Naive thymus-derived CD4-positive, alpha-beta T cell (primary cell): ENCODE data around the gene KCNH6. TPM values are rescaled to one million over a fixed set of nuclear protein-coding genes. Genes with fewer than 3 reads are reported as not detected.
A peak's percentile ranks its signal among the peaks of the same experiment; 100 is the strongest.

Experiments used
- ATAC-seq: fragments of 150-1000 bp; cut with Tn5 transposase; 2 replicates; pipeline ENCODE4 v1.10.0; 2021; ENCODE audit warnings: mild to moderate bottlenecking, moderate library complexity
- CTCF ChIA-PET: fragments of 350-600 bp; sonication (Branson Sonifier 250); formaldehyde crosslinking; loops from one replicate; lab custom pipeline; 2021; ENCODE audit warnings: antibody characterized with exemption; lab: Charles Lee
- POLR2A ChIA-PET: fragments of 350-600 bp; sonication (Branson Sonifier 250); formaldehyde crosslinking; loops from one replicate; lab custom pipeline; 2021; ENCODE audit warnings: antibody characterized with exemption, inconsistent platforms; lab: Charles Lee
- DNase-seq, 9 donors: peaks; one replicate each; pipeline versions ENCODE4 v3.0.0 to v3.0.0-alpha.2; 2020 to 2022; ENCODE audit warnings: mixed read lengths in 1 of 9
- H3K27ac ChIP-seq: one replicate; pipeline ENCODE4 v1.7.0; 2013; ENCODE audit warnings: mild to moderate bottlenecking, low read depth, low read length, moderate library complexity
- H3K27me3 ChIP-seq, 2 donors: one replicate each; pipeline ENCODE4 v1.7.0; 2013; ENCODE audit warnings: low read length in 2 of 2, mild to moderate bottlenecking in 2 of 2, moderate library complexity in 2 of 2; ENCODE audit not compliant: control insufficient read depth in 2 of 2, insufficient read depth in 2 of 2
- H3K36me3 ChIP-seq, 3 experiments: 1 replicate in 2 of 3; 2 replicates in 1 of 3; pipeline ENCODE4 v1.7.0; 2013; ENCODE audit warnings: low read length in 3 of 3, mild to moderate bottlenecking in 3 of 3, moderate library complexity in 1 of 3; ENCODE audit not compliant: insufficient read depth in 3 of 3, control insufficient read depth in 2 of 3
- H3K4me1 ChIP-seq, 2 donors: one replicate each; pipeline ENCODE4 v1.7.0; 2013; ENCODE audit warnings: low read length in 2 of 2, mild to moderate bottlenecking in 2 of 2, moderate library complexity in 1 of 2; ENCODE audit not compliant: control insufficient read depth in 2 of 2, insufficient read depth in 2 of 2
- H3K4me3 ChIP-seq: 2 replicates; pipeline ENCODE4 v1.7.0; 2013; ENCODE audit warnings: mild to moderate bottlenecking, low read length
- H3K9me3 ChIP-seq, 3 experiments: 1 replicate in 2 of 3; 2 replicates in 1 of 3; pipeline ENCODE4 v1.7.0; 2013; ENCODE audit warnings: low read length in 3 of 3; ENCODE audit not compliant: control insufficient read depth in 2 of 3
- H3K27ac Mint-ChIP-seq, 9 donors: one replicate each; pipeline ENCODE4 v1.8.0; 2020 to 2022; ENCODE audit warnings: mixed read lengths in 9 of 9, mild to moderate bottlenecking in 8 of 9, moderate library complexity in 5 of 9, inconsistent platforms in 2 of 9
- H3K27me3 Mint-ChIP-seq, 5 donors: one replicate each; pipeline ENCODE4 v1.8.0; 2021 to 2022; ENCODE audit warnings: mixed read lengths in 5 of 5, mild to moderate bottlenecking in 1 of 5
- H3K36me3 Mint-ChIP-seq, 5 donors: one replicate each; pipeline ENCODE4 v1.8.0; 2020 to 2022; ENCODE audit warnings: mixed read lengths in 5 of 5, mild to moderate bottlenecking in 3 of 5, inconsistent platforms in 1 of 5
- H3K4me1 Mint-ChIP-seq, 7 donors: one replicate each; pipeline ENCODE4 v1.8.0; 2020 to 2022; ENCODE audit warnings: mixed read lengths in 7 of 7, mild to moderate bottlenecking in 3 of 7, inconsistent platforms in 1 of 7
- H3K4me3 Mint-ChIP-seq, 10 donors: one replicate each; pipeline ENCODE4 v1.8.0; 2020 to 2022; ENCODE audit warnings: mild to moderate bottlenecking in 10 of 10, mixed read lengths in 10 of 10, moderate library complexity in 6 of 10, inconsistent platforms in 2 of 10
- H3K9me3 Mint-ChIP-seq, 11 donors: one replicate each; pipeline ENCODE4 v1.8.0; 2020 to 2022; ENCODE audit warnings: mixed read lengths in 11 of 11, mild to moderate bottlenecking in 4 of 11, inconsistent platforms in 1 of 11, moderate library complexity in 1 of 11
- intact Hi-C, 2 donors: fragments of 100-400 bp; cut with micrococcal nuclease; formaldehyde crosslinking; loops; one replicate each; pipeline ENCODE4 v1.15.1; 2023
- polyA plus RNA-seq, 2 donors: library from polyadenylated mRNA; unstranded; fragments of 300-500 nt; fragmentation: Illumina TruSeq; gene quantifications; one replicate each; pipeline ENCODE4 v1.2.3, GENCODE V29; 2021
- total RNA-seq, 6 experiments: library from RNA in 5 of 6; stranded (reverse) in 5 of 6; gene quantifications; 1 replicate in 5 of 6; 2 replicates in 1 of 6; pipeline ENCODE4 v1.2.3 and lab custom pipeline; 2021 to 2026

The KCNH6 gene
- total and polyA plus RNA-seq, 7 experiments from 2014 or later = not detected

GRCh38 chr17:63533433-63534077 is 10.4 kb downstream of the KCNH6 start:
- Histone ChIP-seq H3K27me3 (peaks cover 0 to under 1% of the 10 kb centered on the region in 2 donors), H3K27ac (no peak overlapping the region), H3K4me1 (no peaks in the 10 kb centered on the region), H3K4me3 (no peak overlapping the region), H3K36me3 (no peaks in the 10 kb centered on the region), H3K9me3 (no peaks in the 10 kb centered on the region)
- ChIA-PET POLR2A (no interaction called here), CTCF (no interaction called here)
- no peak for ATAC-seq
- DNase-seq = no peak
- H3K27ac Mint-ChIP-seq = no peak overlapping the region
- H3K4me3 Mint-ChIP-seq = no peak overlapping the region
- H3K36me3 Mint-ChIP-seq = no peaks in the 10 kb centered on the region
- intact Hi-C loops = no loop called here
- H3K9me3 Mint-ChIP-seq = no peaks in the 10 kb centered on the region
- peaks cover 14 to 24% (median 15%) of the 10 kb centered on the region in 5 donors for H3K27me3 Mint-ChIP-seq
- peaks cover 0 to 5% (median 3%) of the 10 kb centered on the region in 7 donors for H3K4me1 Mint-ChIP-seq

GRCh38 chr17:63534078-63534570 is 11.0 kb downstream of the KCNH6 start:
- ATAC-seq = no peak
- H3K27ac ChIP-seq = no peak overlapping the region
- H3K36me3 ChIP-seq = no peaks in the 10 kb centered on the region
- no peaks in the 10 kb centered on the region for H3K9me3 ChIP-seq
- H3K4me3 Mint-ChIP-seq = no peak overlapping the region
- H3K4me1 Mint-ChIP-seq = peaks cover 0 to 5% (median 4%) of the 10 kb centered on the region in 7 donors
- CTCF ChIA-PET = no interaction called here
- peaks cover 0 to 3% of the 10 kb centered on the region in 2 donors for H3K27me3 ChIP-seq
- H3K4me1 ChIP-seq = no peaks in the 10 kb centered on the region
- H3K27ac Mint-ChIP-seq = no peak overlapping the region
- no peaks in the 10 kb centered on the region for H3K9me3 Mint-ChIP-seq
- POLR2A ChIA-PET = no interaction called here
- peaks cover 20 to 30% (median 21%) of the 10 kb centered on the region in 5 donors for H3K27me3 Mint-ChIP-seq
- intact Hi-C loops = no loop called here
- DNase-seq = no peak
- H3K4me3 ChIP-seq = no peak overlapping the region
- no peaks in the 10 kb centered on the region for H3K36me3 Mint-ChIP-seq

- no peak overlapping the region for H3K4me3 Mint-ChIP-seq
- Histone ChIP-seq H3K4me1 (no peaks in the 10 kb centered on the region), H3K9me3 (no peaks in the 10 kb centered on the region), H3K27ac (no peak overlapping the region), H3K4me3 (no peak overlapping the region), H3K27me3 (peaks cover 0 to 3% of the 10 kb centered on the region in 2 donors), H3K36me3 (no peaks in the 10 kb centered on the region)
- POLR2A ChIA-PET = no interaction called here
- H3K27ac Mint-ChIP-seq = no peak overlapping the region
- peaks cover 0 to 1% (median 0%) of the 10 kb centered on the region in 11 donors for H3K9me3 Mint-ChIP-seq
- intact Hi-C loops = no loop called here
- peaks cover 28 to 38% (median 29%) of the 10 kb centered on the region in 5 donors for H3K27me3 Mint-ChIP-seq
- peaks cover 0 to 5% (median 0%) of the 10 kb centered on the region in 5 donors for H3K36me3 Mint-ChIP-seq
- ATAC-seq = no peak
- no peak for DNase-seq
- H3K4me1 Mint-ChIP-seq = peaks cover 0 to 9% (median 5%) of the 10 kb centered on the region in 7 donors
- CTCF ChIA-PET = no interaction called here
Measured at GRCh38 chr17:63534816-63535455, 11.8 kb downstream of the KCNH6 start.

GRCh38 chr17:63535640-63536039 is 12.5 kb downstream of the KCNH6 start:
- H3K4me3 Mint-ChIP-seq = no peak overlapping the region
- no peaks in the 10 kb centered on the region for H3K36me3 ChIP-seq

GRCh38 chr17:63537001-63537400 is 13.8 kb downstream of the KCNH6 start:
- Histone ChIP-seq H3K36me3 (no peaks in the 10 kb centered on the region), H3K27ac (no peak overlapping the region), H3K4me1 (no peaks in the 10 kb centered on the region), H3K9me3 (no peaks in the 10 kb centered on the region), H3K4me3 (no peak overlapping the region), H3K27me3 (peaks cover 0 to 3% of the 10 kb centered on the region in 2 donors)
- Mint-ChIP-seq H3K4me3 (peak overlapping the region in 3 of 10 donors; percentile 28 to 57 (median 41)), H3K4me1 (peaks cover 0 to 9% (median 8%) of the 10 kb centered on the region in 7 donors), H3K27ac (no peak overlapping the region), H3K36me3 (peaks cover 0 to 5% (median 0%) of the 10 kb centered on the region in 5 donors), H3K27me3 (peaks cover 36 to 39% (median 37%) of the 10 kb centered on the region in 5 donors), H3K9me3 (peaks cover 0 to 1% (median 0%) of the 10 kb centered on the region in 11 donors)
- intact Hi-C loops = no loop called here
- no peak for DNase-seq
- no peak for ATAC-seq
- ChIA-PET CTCF (no interaction called here), POLR2A (no interaction called here)

More at GRCh38 chr17:63535640-63536039, 12.5 kb downstream of the KCNH6 start:
- intact Hi-C loops = no loop called here
- H3K9me3 Mint-ChIP-seq = peaks cover 0 to 1% (median 0%) of the 10 kb centered on the region in 11 donors
- DNase-seq = no peak
- no peaks in the 10 kb centered on the region for H3K9me3 ChIP-seq
- ChIA-PET POLR2A (no interaction called here), CTCF (no interaction called here)
- no peak overlapping the region for H3K27ac Mint-ChIP-seq
- no peaks in the 10 kb centered on the region for H3K4me1 ChIP-seq
- H3K27me3 Mint-ChIP-seq = peaks cover 31 to 39% (median 33%) of the 10 kb centered on the region in 5 donors
- no peak overlapping the region for H3K27ac ChIP-seq
- ATAC-seq = no peak
- H3K4me1 Mint-ChIP-seq = peaks cover 0 to 9% (median 5%) of the 10 kb centered on the region in 7 donors
- peaks cover 0 to 5% (median 0%) of the 10 kb centered on the region in 5 donors for H3K36me3 Mint-ChIP-seq
- no peak overlapping the region for H3K4me3 ChIP-seq
- H3K27me3 ChIP-seq = peaks cover 0 to 3% of the 10 kb centered on the region in 2 donors

- ChIA-PET POLR2A (no interaction called here), CTCF (no interaction called here)
- peaks cover 0 to 5% (median 0%) of the 10 kb centered on the region in 5 donors for H3K36me3 Mint-ChIP-seq
- no peaks in the 10 kb centered on the region for H3K9me3 ChIP-seq
- no peak overlapping the region for H3K27ac Mint-ChIP-seq
- no peaks in the 10 kb centered on the region for H3K4me1 ChIP-seq
- peaks cover 0 to 1% (median 0%) of the 10 kb centered on the region in 11 donors for H3K9me3 Mint-ChIP-seq
- no peaks in the 10 kb centered on the region for H3K36me3 ChIP-seq
- H3K4me1 Mint-ChIP-seq = peaks cover 0 to 9% (median 8%) of the 10 kb centered on the region in 7 donors
- H3K27ac ChIP-seq = no peak overlapping the region
- ATAC-seq = no peak
- H3K4me3 ChIP-seq = no peak overlapping the region
- H3K4me3 Mint-ChIP-seq = peak overlapping the region in 8 of 10 donors; percentile 12 to 62 (median 36)
- DNase-seq = no peak
- H3K27me3 Mint-ChIP-seq = peaks cover 36 to 39% (median 37%) of the 10 kb centered on the region in 5 donors
- H3K27me3 ChIP-seq = peaks cover 0 to 3% of the 10 kb centered on the region in 2 donors
- intact Hi-C loops = no loop called here
Measured at GRCh38 chr17:63537991-63538692, 15.0 kb downstream of the KCNH6 start.
